SK-N-SH (cell line): ENCODE data around the gene RARA. TPM values are rescaled to one million over a fixed set of nuclear protein-coding genes. Genes with fewer than 3 reads are reported as not detected.

Experiments
- CTCF ChIA-PET: fragments of 300-600, 350-600 bp; formaldehyde crosslinking; extraction: SDS; loops from one replicate; lab custom pipeline; 2021; lab: Yijun Ruan, JAX
- POLR2A ChIA-PET: fragments of 350-600 bp; sonication (Branson Sonifier 250); formaldehyde crosslinking; extraction: SDS; loops from one replicate; lab custom pipeline; 2020; ENCODE audit warnings: antibody characterized with exemption, inconsistent platforms; lab: Yijun Ruan, JAX
- DNase-seq: peaks from one replicate; pipeline ENCODE4 v3.0.0; 2012
- H2AFZ ChIP-seq: fragments of 200-600 bp; sonication (generic); 2 replicates; pipeline ENCODE4 v1.8.1; 2016; ENCODE audit warnings: antibody characterized with exemption, mild to moderate bottlenecking, low read depth
- H3F3A ChIP-seq: fragments of 200-600 bp; sonication (generic); replicated peaks from 2 replicates; pipeline ENCODE3; 2016; ENCODE audit warnings: antibody characterized with exemption, mild to moderate bottlenecking; ENCODE audit not compliant: insufficient read depth
- H3K27ac ChIP-seq, 2 experiments: fragments of 200-500 bp in 1 of 2; fragments of 200-600 bp in 1 of 2; sonication (Bioruptor generic) in 1 of 2; sonication (generic), shearing (Covaris generic) in 1 of 2; 2 replicates each; pipeline versions ENCODE4 v1.5.1 to v1.6.1; 2014 to 2016; ENCODE audit warnings: low read depth in 2 of 2, inconsistent platforms in 1 of 2, low read length in 1 of 2, mild to moderate bottlenecking in 1 of 2, mixed read lengths in 1 of 2
- H3K27me3 ChIP-seq: fragments of 200-600 bp; sonication (generic), shearing (Covaris generic); 2 replicates; pipeline ENCODE4 v1.6.1; 2016; ENCODE audit warnings: mixed run types; ENCODE audit not compliant: insufficient read depth
- H3K36me3 ChIP-seq, 2 experiments: fragments of 200-500 bp in 1 of 2; fragments of 200-600 bp in 1 of 2; sonication (Bioruptor generic) in 1 of 2; sonication (generic) in 1 of 2; replicated peaks in 1 of 2; 2 replicates each; pipeline versions ENCODE3 to v1.5.1; 2014 to 2016; ENCODE audit warnings: low read length in 1 of 2, mild to moderate bottlenecking in 1 of 2; ENCODE audit not compliant: insufficient read depth in 2 of 2, control insufficient read depth in 1 of 2
- H3K4me1 ChIP-seq, 2 experiments: fragments of 200-500 bp in 1 of 2; fragments of 200-600 bp in 1 of 2; sonication (Bioruptor generic) in 1 of 2; sonication (generic), shearing (Covaris generic) in 1 of 2; 2 replicates each; pipeline versions ENCODE4 v1.5.1 to v1.6.1; 2014 to 2016; ENCODE audit warnings: low read depth in 1 of 2, low read length in 1 of 2, mixed run types in 1 of 2; ENCODE audit not compliant: insufficient read depth in 2 of 2, control insufficient read depth in 1 of 2
- H3K4me2 ChIP-seq: fragments of 200-600 bp; sonication (generic), shearing (Covaris generic); 2 replicates; pipeline ENCODE4 v1.6.1; 2017; ENCODE audit warnings: mixed run types
- H3K4me3 ChIP-seq, 2 experiments: fragments of 200-500 bp in 1 of 2; fragments of 200-600 bp in 1 of 2; sonication (Bioruptor generic) in 1 of 2; sonication (generic), shearing (Covaris generic) in 1 of 2; 2 replicates each; pipeline versions ENCODE4 v1.5.1 to v1.8.1; 2014 to 2016; ENCODE audit warnings: low read depth in 2 of 2, inconsistent platforms in 1 of 2, low read length in 1 of 2, mild to moderate bottlenecking in 1 of 2, mixed read lengths in 1 of 2, moderate library complexity in 1 of 2
- H3K79me2 ChIP-seq: fragments of 200-600 bp; sonication (generic); 2 replicates; pipeline ENCODE4 v1.8.1; 2017; ENCODE audit warnings: mild to moderate bottlenecking; ENCODE audit not compliant: insufficient read depth
- H3K9ac ChIP-seq: fragments of 200-600 bp; sonication (generic); 2 replicates; pipeline ENCODE4 v1.6.1; 2017; ENCODE audit warnings: mixed run types
- H3K9me2 ChIP-seq: fragments of 200-600 bp; sonication (generic); 2 replicates; pipeline ENCODE4 v1.6.1; 2017; ENCODE audit warnings: mixed run types
- H3K9me3 ChIP-seq: fragments of 200-600 bp; sonication (generic); 2 replicates; pipeline ENCODE4 v1.6.1; 2017; ENCODE audit warnings: mixed run types, mild to moderate bottlenecking, moderate library complexity
- H4K20me1 ChIP-seq: fragments of 200-600 bp; sonication (generic); 2 replicates; pipeline ENCODE4 v1.6.1; 2017; ENCODE audit warnings: mild to moderate bottlenecking, mixed run types; ENCODE audit not compliant: insufficient read depth
- CTCF ChIP-seq: fragments of 200-600 bp; sonication (generic); IDR thresholded peaks from 2 replicates; pipeline ENCODE4 v1.6.1; 2017; ENCODE audit warnings: antibody characterized with exemption, mild to moderate bottlenecking, moderate library complexity
- ELF1 ChIP-seq: IDR thresholded peaks from 2 replicates; pipeline ENCODE4 v1.4.0; 2012
- EZH2phosphoT487 ChIP-seq: fragments of 200-600 bp; sonication (generic); IDR thresholded peaks from 2 replicates; pipeline ENCODE4 v1.6.1; 2017; ENCODE audit warnings: low read depth, mixed run types, mild to moderate bottlenecking, antibody characterized with exemption, moderate library complexity, borderline replicate concordance
- FOSL2 ChIP-seq: IDR thresholded peaks from 2 replicates; pipeline ENCODE4 v1.4.0; 2012; ENCODE audit warnings: low read depth, mild to moderate bottlenecking, moderate library complexity, borderline replicate concordance
- FOXJ3 ChIP-seq: sonication (generic); formaldehyde crosslinking; IDR thresholded peaks from 2 replicates; pipeline ENCODE4 v1.5.1; 2020; ENCODE audit warnings: mild to moderate bottlenecking, missing genetic modification reagents
- GABPA ChIP-seq: IDR thresholded peaks from 2 replicates; pipeline ENCODE4 v1.4.0; 2012; ENCODE audit warnings: low read depth, mild to moderate bottlenecking
- GATA2 ChIP-seq: sonication (generic); formaldehyde crosslinking; IDR thresholded peaks from 2 replicates; pipeline ENCODE4 v1.5.0; 2020; ENCODE audit warnings: mild to moderate bottlenecking, missing genetic modification reagents
- JUND ChIP-seq: IDR thresholded peaks from 2 replicates; pipeline ENCODE4 v1.4.0; 2012
- MAX ChIP-seq: IDR thresholded peaks from 2 replicates; pipeline ENCODE4 v1.4.0; 2012; ENCODE audit warnings: low read depth
- MEF2A ChIP-seq: IDR thresholded peaks from 2 replicates; pipeline ENCODE4 v1.4.0; 2012; ENCODE audit warnings: low read depth, borderline replicate concordance
- RAD21 ChIP-seq: IDR thresholded peaks from 2 replicates; pipeline ENCODE4 v1.6.1; 2012; ENCODE audit warnings: mild to moderate bottlenecking, low read length
- REST ChIP-seq: IDR thresholded peaks from 2 replicates; pipeline ENCODE4 v1.6.1; 2012; ENCODE audit warnings: mild to moderate bottlenecking, low read depth, low read length, moderate library complexity
- TAF1 ChIP-seq: IDR thresholded peaks from 2 replicates; pipeline ENCODE4 v1.6.1; 2012; ENCODE audit warnings: low read depth, mild to moderate bottlenecking, low read length, moderate library complexity, borderline replicate concordance
- TCF12 ChIP-seq: IDR thresholded peaks from 2 replicates; pipeline ENCODE4 v1.4.0; 2012
- USF1 ChIP-seq: IDR thresholded peaks from 2 replicates; pipeline ENCODE4 v1.4.0; 2012; ENCODE audit warnings: low read depth, borderline replicate concordance
- USF2 ChIP-seq: fragments of 150-350 bp; IDR thresholded peaks from 2 replicates; pipeline ENCODE4 v1.6.1; 2017; ENCODE audit warnings: antibody characterized with exemption, low read length, low read depth, borderline replicate concordance
- WGBS: methylation state at CpG from one replicate; pipeline ENCODE4 v1.1.6; 2017; ENCODE audit warnings: low lambda C conversion rate; 5-methylcytosine and 5-hydroxymethylcytosine counted together
- polyA plus RNA-seq, 3 experiments: library from polyadenylated mRNA; depleted of rRNA; stranded (reverse); fragments of >200 nt; gene quantifications; 2 replicates each; pipeline ENCODE4 v1.2.3, GENCODE V29; 2012

RARA gene
- polyA plus RNA-seq, 1 of the 3 experiments (the other 2 are of a cell fraction), result 13.3 TPM

- ChIA-PET CTCF (interaction anchor here (0.8 to 57.6 kb wide), 11 partner anchors 10 to 193 kb away, joined by 3 to 1706 read pairs (median 6); partner anchors contain the start of genes CCR7, CDC6, RARA and TOP2A), POLR2A (interaction anchor here (0.6 kb wide), 1 partner anchor 23 kb away, joined by 3 read pairs; no protein-coding TSS in a partner anchor)
- no peaks in the 10 kb centered on the region for H4K20me1 ChIP-seq
- no peak overlapping the region for H3K4me2 ChIP-seq
- TF ChIP-seq RAD21, result no peak
- no peak for TF ChIP-seq TAF1
- TF ChIP-seq USF2, result no peak
- no peak for TF ChIP-seq MAX
- no peak for TF ChIP-seq FOXJ3 (CRISPR knock-in tag)
- TF ChIP-seq EZH2phosphoT487, result no peak
- no peak for TF ChIP-seq USF1
- no peak overlapping the region for H3K27ac ChIP-seq
- no peak overlapping the region for H3K4me3 ChIP-seq
- H3K4me1 ChIP-seq, result peaks cover 0 to 15% of the 10 kb centered on the region in 2 experiments; a peak in 1 of 4 replicates
- H3K9ac ChIP-seq, result no peak overlapping the region
- no peak for DNase-seq
- H2AFZ ChIP-seq, result no peak overlapping the region
- no peaks in the 10 kb centered on the region for H3K36me3 ChIP-seq
- 96% methylated on average over 7 of the region's 9 CpGs for WGBS
- H3K79me2 ChIP-seq, result no peaks in the 10 kb centered on the region
- H3K9me3 ChIP-seq, result no peaks in the 10 kb centered on the region
- H3K9me2 ChIP-seq, result no peaks in the 10 kb centered on the region
- H3F3A ChIP-seq, result no peaks in the 10 kb centered on the region
- H3K27me3 ChIP-seq, result no peaks in the 10 kb centered on the region
These were observed 55.9 kb downstream of the RARA start for GRCh38 chr17:40364906-40365305.

GRCh38 chr17:40366076-40366860 is 57.3 kb downstream of the RARA start:
- Histone ChIP-seq H3K9ac (no peak overlapping the region), H3K9me2 (no peaks in the 10 kb centered on the region), H3F3A (no peaks in the 10 kb centered on the region), H3K4me3 (no peak overlapping the region), H3K4me1 (peaks cover 0 to 15% of the 10 kb centered on the region in 2 experiments; a peak in 1 of 4 replicates), H3K27ac (no peak overlapping the region), H3K9me3 (no peaks in the 10 kb centered on the region), H3K79me2 (no peaks in the 10 kb centered on the region), H3K27me3 (no peaks in the 10 kb centered on the region), H2AFZ (no peak overlapping the region), H3K36me3 (no peaks in the 10 kb centered on the region), H3K4me2 (no peak overlapping the region), H4K20me1 (no peaks in the 10 kb centered on the region)
- 97% methylated on average over 17 of the region's 18 CpGs for WGBS
- no peak for DNase-seq
- POLR2A ChIA-PET, result no interaction called here
- CTCF ChIA-PET, result interaction anchor here (0.9 to 57.6 kb wide), 11 partner anchors 9 to 192 kb away, joined by 3 to 1706 read pairs (median 4); partner anchors contain the start of genes CCR7, CDC6, RARA and TOP2A
- TF ChIP-seq REST (no peak), TCF12 (no peak), ELF1 (no peak), TAF1 (no peak), MEF2A (no peak), FOSL2 (no peak), CTCF (no peak), EZH2phosphoT487 (no peak), FOXJ3 (CRISPR knock-in tag) (no peak), GATA2 (CRISPR knock-in tag) (no peak), GABPA (no peak), JUND (no peak), USF2 (no peak)
